Activated naive CD4-positive, alpha-beta T cell treated with anti-CD3 and anti-CD28 coated beads, Interleukin-2, amount 50 U/mL, for 24 hours (primary cell): Measurements from ENCODE around the gene RPL41.

Source experiments
- H3K27ac Mint-ChIP-seq: one replicate; pipeline ENCODE4 v1.8.0; 2021; ENCODE audit warnings: mild to moderate bottlenecking, mixed read lengths
- H3K27me3 Mint-ChIP-seq: one replicate; pipeline ENCODE4 v1.8.0; 2021; ENCODE audit warnings: mixed read lengths
- H3K36me3 Mint-ChIP-seq: one replicate; pipeline ENCODE4 v1.8.0; 2021; ENCODE audit warnings: mixed read lengths
- H3K4me1 Mint-ChIP-seq: one replicate; pipeline ENCODE4 v1.8.0; 2021; ENCODE audit warnings: mixed read lengths
- H3K4me3 Mint-ChIP-seq: one replicate; pipeline ENCODE4 v1.8.0; 2021; ENCODE audit warnings: mild to moderate bottlenecking, mixed read lengths
- H3K9me3 Mint-ChIP-seq: one replicate; pipeline ENCODE4 v1.8.0; 2021; ENCODE audit warnings: mixed read lengths

RPL41 gene

GRCh38 chr12:56129942-56130495 lies 13.6 kb downstream of the RPL41 start:
- H3K27me3 Mint-ChIP-seq: no peaks in the 10 kb centered on the region
- peak overlapping the region; percentile 93 for H3K27ac Mint-ChIP-seq
- H3K36me3 Mint-ChIP-seq: peaks cover 14% of the 10 kb centered on the region
- peaks cover 65% of the 10 kb centered on the region for H3K4me1 Mint-ChIP-seq
- peak overlapping the region; percentile 92 for H3K4me3 Mint-ChIP-seq
- H3K9me3 Mint-ChIP-seq: no peaks in the 10 kb centered on the region

- H3K4me1 Mint-ChIP-seq: peaks cover 70% of the 10 kb centered on the region
These were observed 14.4 kb downstream of the RPL41 start for GRCh38 chr12:56130876-56131275.

DNA sequence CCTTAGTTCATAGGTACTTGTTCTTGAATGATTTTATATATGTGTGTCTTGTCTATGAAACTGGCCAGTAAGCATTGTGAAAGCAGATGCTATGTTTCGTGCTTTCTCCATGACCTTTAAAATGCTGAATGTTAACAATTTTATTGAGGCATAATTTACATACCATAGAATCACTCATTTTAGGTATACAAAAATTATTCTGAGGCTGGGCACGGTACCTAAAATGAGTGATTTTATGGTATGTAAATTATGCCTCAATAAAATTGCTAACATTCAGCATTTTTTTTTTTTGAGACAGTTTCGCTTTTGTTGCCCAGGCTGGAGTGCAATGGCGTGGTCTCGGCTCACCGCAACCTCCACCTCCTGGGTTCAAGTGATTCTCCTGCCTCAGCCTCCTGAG lies 18.5 kb downstream of the RPL41 start:
- H3K4me1 Mint-ChIP-seq: peaks cover 77% of the 10 kb centered on the region
- peaks cover 33% of the 10 kb centered on the region for H3K36me3 Mint-ChIP-seq
- H3K27ac Mint-ChIP-seq: no peak overlapping the region
- H3K4me3 Mint-ChIP-seq: no peak overlapping the region
- H3K9me3 Mint-ChIP-seq: no peaks in the 10 kb centered on the region
- no peaks in the 10 kb centered on the region for H3K27me3 Mint-ChIP-seq

More at GRCh38 chr12:56130876-56131275, 14.4 kb downstream of the RPL41 start:
- Mint-ChIP-seq H3K36me3 (peaks cover 14% of the 10 kb centered on the region), H3K27ac (peak overlapping the region; percentile 83), H3K27me3 (no peaks in the 10 kb centered on the region), H3K9me3 (no peaks in the 10 kb centered on the region), H3K4me3 (peak overlapping the region; percentile 3)

- Mint-ChIP-seq H3K27me3 (no peaks in the 10 kb centered on the region), H3K36me3 (peaks cover 40% of the 10 kb centered on the region), H3K4me3 (peak overlapping the region; percentile 33), H3K4me1 (peaks cover 63% of the 10 kb centered on the region), H3K27ac (peak overlapping the region; percentile 85), H3K9me3 (no peaks in the 10 kb centered on the region)
These were observed 21.6 kb downstream of the RPL41 start for GRCh38 chr12:56137853-56138571.

GRCh38 chr12:56141946-56142784 lies 25.7 kb downstream of the RPL41 start:
- H3K4me3 Mint-ChIP-seq: no peak overlapping the region
- peaks cover 50% of the 10 kb centered on the region for H3K4me1 Mint-ChIP-seq
- H3K9me3 Mint-ChIP-seq: no peaks in the 10 kb centered on the region
- H3K27ac Mint-ChIP-seq: peak overlapping the region; percentile 88
- H3K27me3 Mint-ChIP-seq: no peaks in the 10 kb centered on the region
- H3K36me3 Mint-ChIP-seq: peaks cover 31% of the 10 kb centered on the region

- peak overlapping the region; percentile 9 for H3K4me3 Mint-ChIP-seq
- H3K27me3 Mint-ChIP-seq: no peaks in the 10 kb centered on the region
- H3K27ac Mint-ChIP-seq: peak overlapping the region; percentile 88
- peaks cover 25% of the 10 kb centered on the region for H3K36me3 Mint-ChIP-seq
- no peaks in the 10 kb centered on the region for H3K9me3 Mint-ChIP-seq
- H3K4me1 Mint-ChIP-seq: peaks cover 41% of the 10 kb centered on the region
These were observed 26.8 kb downstream of the RPL41 start for GRCh38 chr12:56143217-56143616.

DNA sequence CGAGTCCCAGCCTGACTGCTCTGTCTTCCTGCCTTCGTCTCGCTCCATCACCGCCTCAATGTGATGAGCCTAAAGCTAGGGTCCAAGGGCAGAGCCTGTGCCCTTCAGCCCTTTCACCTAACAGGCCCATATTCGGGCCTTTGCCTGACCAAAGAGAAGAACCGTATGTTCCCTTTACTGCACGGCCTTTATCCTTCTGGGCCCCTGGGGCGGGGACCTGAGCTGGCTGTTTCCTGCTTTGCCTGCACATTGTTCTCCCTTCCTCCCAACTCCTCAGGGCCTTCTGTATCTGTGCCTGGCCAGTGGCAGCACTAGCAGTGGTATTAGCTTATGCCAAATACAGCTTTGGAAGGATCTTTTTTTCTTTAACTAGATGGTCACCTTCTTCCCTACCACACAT lies 27.4 kb downstream of the RPL41 start:
- peak overlapping the region; percentile 88 for H3K27ac Mint-ChIP-seq
- H3K36me3 Mint-ChIP-seq: peaks cover 19% of the 10 kb centered on the region
- no peaks in the 10 kb centered on the region for H3K27me3 Mint-ChIP-seq
- H3K4me1 Mint-ChIP-seq: peaks cover 34% of the 10 kb centered on the region
- H3K4me3 Mint-ChIP-seq: no peak overlapping the region
- H3K9me3 Mint-ChIP-seq: no peaks in the 10 kb centered on the region

GRCh38 chr12:56145217-56145616 lies 28.8 kb downstream of the RPL41 start:
- H3K27me3 Mint-ChIP-seq: no peaks in the 10 kb centered on the region
- no peaks in the 10 kb centered on the region for H3K9me3 Mint-ChIP-seq
- peaks cover 32% of the 10 kb centered on the region for H3K4me1 Mint-ChIP-seq
- H3K27ac Mint-ChIP-seq: no peak overlapping the region
- H3K36me3 Mint-ChIP-seq: peaks cover 13% of the 10 kb centered on the region
- no peak overlapping the region for H3K4me3 Mint-ChIP-seq

- no peak overlapping the region for H3K27ac Mint-ChIP-seq
- peaks cover 36% of the 10 kb centered on the region for H3K4me1 Mint-ChIP-seq
- no peak overlapping the region for H3K4me3 Mint-ChIP-seq
- peaks cover 5% of the 10 kb centered on the region for H3K36me3 Mint-ChIP-seq
- H3K27me3 Mint-ChIP-seq: no peaks in the 10 kb centered on the region
- H3K9me3 Mint-ChIP-seq: no peaks in the 10 kb centered on the region
These were observed 30.3 kb downstream of the RPL41 start for GRCh38 chr12:56146492-56147460.

- H3K27ac Mint-ChIP-seq: peak overlapping the region; percentile 99
- peaks cover 29% of the 10 kb centered on the region for H3K4me1 Mint-ChIP-seq
- no peaks in the 10 kb centered on the region for H3K36me3 Mint-ChIP-seq
- H3K9me3 Mint-ChIP-seq: no peaks in the 10 kb centered on the region
- no peaks in the 10 kb centered on the region for H3K27me3 Mint-ChIP-seq
- H3K4me3 Mint-ChIP-seq: peak overlapping the region; percentile 57
These were observed 34.1 kb downstream of the RPL41 start for GRCh38 chr12:56150563-56150962.

DNA sequence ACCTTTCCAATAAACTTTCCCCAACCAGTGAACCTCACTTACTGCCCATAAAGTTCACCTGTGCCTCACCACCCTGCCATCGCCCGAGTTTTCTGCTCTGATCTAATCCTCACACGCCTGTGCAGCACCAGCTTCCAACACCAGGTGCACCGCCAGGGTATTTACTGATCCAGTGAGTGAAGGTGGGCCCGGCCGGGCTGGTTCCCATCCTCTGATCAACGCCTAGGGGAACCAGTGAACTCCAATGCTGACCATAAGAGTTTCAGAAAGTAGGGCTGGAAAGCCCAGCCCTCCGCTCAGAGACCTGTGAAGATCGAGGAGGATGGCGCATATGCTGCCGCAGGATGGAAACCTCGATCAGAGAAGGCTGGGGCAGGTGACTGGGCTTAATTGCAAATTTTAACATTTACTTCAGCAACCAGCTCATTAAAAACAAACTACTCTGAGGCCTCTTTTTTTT lies 35.3 kb downstream of the RPL41 start:
- H3K27ac Mint-ChIP-seq: peak overlapping the region; percentile 99
- no peaks in the 10 kb centered on the region for H3K9me3 Mint-ChIP-seq
- peaks cover 31% of the 10 kb centered on the region for H3K4me1 Mint-ChIP-seq
- H3K27me3 Mint-ChIP-seq: no peaks in the 10 kb centered on the region
- peak overlapping the region; percentile 96 for H3K4me3 Mint-ChIP-seq
- H3K36me3 Mint-ChIP-seq: no peaks in the 10 kb centered on the region

GRCh38 chr12:56152132-56152755 lies 35.8 kb downstream of the RPL41 start, which contains the start of gene MYL6B:
Gene MYL6B, plus strand, starts transcription at chr12:56152587. Its CDS starts 1,332 bp downstream, at chr12:56153919.
- Mint-ChIP-seq H3K27ac (peak within 1 kb of the TSS; percentile 99), H3K9me3 (no peaks in the 10 kb centered on the region), H3K4me1 (peaks cover 34% of the 10 kb centered on the region), H3K27me3 (no peaks in the 10 kb centered on the region), H3K4me3 (peak within 1 kb of the TSS; percentile 96), H3K36me3 (no peaks in the 10 kb centered on the region)

- Mint-ChIP-seq H3K27me3 (no peaks in the 10 kb centered on the region), H3K4me1 (peaks cover 40% of the 10 kb centered on the region), H3K27ac (peak overlapping the region; percentile 99), H3K9me3 (no peaks in the 10 kb centered on the region), H3K4me3 (peak overlapping the region; percentile 96), H3K36me3 (no peaks in the 10 kb centered on the region)
These were observed 36.6 kb downstream of the RPL41 start for GRCh38 chr12:56152756-56153677.

GRCh38 chr12:56153678-56154065 lies 37.2 kb downstream of the RPL41 start:
- peak overlapping the region; percentile 17 for H3K27ac Mint-ChIP-seq
- peaks cover 40% of the 10 kb centered on the region for H3K4me1 Mint-ChIP-seq
- H3K9me3 Mint-ChIP-seq: no peaks in the 10 kb centered on the region

More at GRCh38 chr12:56153678-56154065, 37.2 kb downstream of the RPL41 start:
- Mint-ChIP-seq H3K4me3 (peak overlapping the region; percentile 33), H3K36me3 (no peaks in the 10 kb centered on the region), H3K27me3 (no peaks in the 10 kb centered on the region)
